Hypothalamus (tissue), 51 donors: ENCODE measurements around the gene SMIM26.
A peak's percentile ranks its signal among the peaks of the same experiment; 100 is the strongest.
"Not testable (repeated sequence)": the region's sequence is repeated elsewhere in the genome, so short reads cannot be mapped to it uniquely, and the experiment has no call there.

Experiments used
- DNase-seq, 51 donors: peaks; one replicate each; lab custom pipeline; 2025; lab: John Stamatoyannopoulos, UW

The SMIM26 gene

GRCh38 chr20:18566892-18567738 is at the start of gene SMIM26:
Gene SMIM26, plus strand, starts transcription at chr20:18567432. Its CDS starts 47 bp downstream, at chr20:18567479.
- peak; percentile 15 to 94 (median 82) for DNase-seq

- not testable (repeated sequence) for DNase-seq
These were observed 45.2 kb upstream of the SMIM26 start for GRCh38 chr20:18522066-18522465.

- DNase-seq = no peak
These were observed 44.2 kb upstream of the SMIM26 start for GRCh38 chr20:18523066-18523465.

- DNase-seq = no peak
These were observed 42.6 kb upstream of the SMIM26 start for GRCh38 chr20:18524646-18525045.

GRCh38 chr20:18526761-18527160 is 40.5 kb upstream of the SMIM26 start:
- DNase-seq = not testable (repeated sequence)

- no peak for DNase-seq
These were observed 39.9 kb upstream of the SMIM26 start for GRCh38 chr20:18527339-18527738.

- DNase-seq = no peak
These were observed 39.4 kb upstream of the SMIM26 start for GRCh38 chr20:18527836-18528235.

- no peak for DNase-seq
These were observed 38.2 kb upstream of the SMIM26 start for GRCh38 chr20:18529041-18529440.

GRCh38 chr20:18532626-18533025 is 34.6 kb upstream of the SMIM26 start:
- no peak for DNase-seq

- DNase-seq = no peak
These were observed 33.7 kb upstream of the SMIM26 start for GRCh38 chr20:18533491-18533890.

GRCh38 chr20:18533978-18534644 is 33.1 kb upstream of the SMIM26 start:
- DNase-seq = no peak

- DNase-seq = no peak
These were observed 29.6 kb upstream of the SMIM26 start for GRCh38 chr20:18537651-18538050.

GRCh38 chr20:18541741-18542140 is 25.5 kb upstream of the SMIM26 start:
- DNase-seq = no peak

- no peak for DNase-seq
These were observed 24.0 kb upstream of the SMIM26 start for GRCh38 chr20:18543216-18543615.

- DNase-seq = no peak
These were observed 23.3 kb upstream of the SMIM26 start for GRCh38 chr20:18543932-18544331.

- no peak for DNase-seq
These were observed 21.7 kb upstream of the SMIM26 start for GRCh38 chr20:18545566-18545965.

GRCh38 chr20:18548465-18548864 is 18.8 kb upstream of the SMIM26 start:
- no peak for DNase-seq

- DNase-seq = no peak
These were observed 13.5 kb upstream of the SMIM26 start for GRCh38 chr20:18553746-18554145.

GRCh38 chr20:18567739-18568091 is 483 bp downstream of the SMIM26 start:
- DNase-seq = no peak

- no peak for DNase-seq
These were observed 3.8 kb downstream of the SMIM26 start for GRCh38 chr20:18571009-18571408.

- no peak for DNase-seq
These were observed 4.3 kb downstream of the SMIM26 start for GRCh38 chr20:18571578-18571977.

- DNase-seq = no peak
These were observed 10.7 kb downstream of the SMIM26 start for GRCh38 chr20:18577942-18578341.
